Measurements from ENCODE around the gene KIF21A. TPM values are rescaled to one million over a fixed set of nuclear protein-coding genes. Genes with fewer than 3 reads are reported as not detected.

KIF21A gene
- total RNA-seq, 1 donor from 2014 or later = 12.1 TPM

DNA sequence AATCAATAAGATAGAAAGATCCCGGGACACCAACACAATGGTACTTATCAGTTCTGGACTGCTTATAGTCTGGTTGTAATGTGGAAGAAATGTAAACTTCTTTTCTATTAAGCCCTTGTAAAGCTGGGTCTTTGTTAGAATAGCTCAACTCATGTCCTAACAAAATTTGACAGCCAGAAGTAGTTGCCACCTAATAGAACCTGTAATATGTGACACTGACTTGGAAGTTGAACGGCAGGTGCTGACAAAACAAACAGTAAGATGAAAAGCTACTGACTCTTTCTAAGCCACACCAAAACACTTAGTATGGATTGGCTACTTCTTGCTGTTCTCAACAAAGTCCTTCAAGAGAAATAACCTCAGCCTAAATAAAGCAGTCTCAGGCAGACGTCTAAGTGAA, 56.6 kb downstream of the KIF21A start:
- no peak overlapping the region for H3K4me3 ChIP-seq
- TF ChIP-seq, protein P1, sequence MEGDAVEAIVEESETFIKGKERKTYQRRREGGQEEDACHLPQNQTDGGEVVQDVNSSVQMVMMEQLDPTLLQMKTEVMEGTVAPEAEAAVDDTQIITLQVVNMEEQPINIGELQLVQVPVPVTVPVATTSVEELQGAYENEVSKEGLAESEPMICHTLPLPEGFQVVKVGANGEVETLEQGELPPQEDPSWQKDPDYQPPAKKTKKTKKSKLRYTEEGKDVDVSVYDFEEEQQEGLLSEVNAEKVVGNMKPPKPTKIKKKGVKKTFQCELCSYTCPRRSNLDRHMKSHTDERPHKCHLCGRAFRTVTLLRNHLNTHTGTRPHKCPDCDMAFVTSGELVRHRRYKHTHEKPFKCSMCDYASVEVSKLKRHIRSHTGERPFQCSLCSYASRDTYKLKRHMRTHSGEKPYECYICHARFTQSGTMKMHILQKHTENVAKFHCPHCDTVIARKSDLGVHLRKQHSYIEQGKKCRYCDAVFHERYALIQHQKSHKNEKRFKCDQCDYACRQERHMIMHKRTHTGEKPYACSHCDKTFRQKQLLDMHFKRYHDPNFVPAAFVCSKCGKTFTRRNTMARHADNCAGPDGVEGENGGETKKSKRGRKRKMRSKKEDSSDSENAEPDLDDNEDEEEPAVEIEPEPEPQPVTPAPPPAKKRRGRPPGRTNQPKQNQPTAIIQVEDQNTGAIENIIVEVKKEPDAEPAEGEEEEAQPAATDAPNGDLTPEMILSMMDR (IDR thresholded peaks at IDR 0.05) = no peak
- H3K27ac ChIP-seq = no peak overlapping the region
- intact Hi-C loops (cut with DNase I) = no loop called here
- no peaks in the 10 kb centered on the region for H3K27me3 ChIP-seq (ENCODE audit: low read depth)
- H3K4me1 ChIP-seq = no peaks in the 10 kb centered on the region
- no peaks in the 10 kb centered on the region for H3K9me3 ChIP-seq
- DNase-seq = no peak
- ATAC-seq = no peak
- H3K36me3 ChIP-seq = no peaks in the 10 kb centered on the region

DNA sequence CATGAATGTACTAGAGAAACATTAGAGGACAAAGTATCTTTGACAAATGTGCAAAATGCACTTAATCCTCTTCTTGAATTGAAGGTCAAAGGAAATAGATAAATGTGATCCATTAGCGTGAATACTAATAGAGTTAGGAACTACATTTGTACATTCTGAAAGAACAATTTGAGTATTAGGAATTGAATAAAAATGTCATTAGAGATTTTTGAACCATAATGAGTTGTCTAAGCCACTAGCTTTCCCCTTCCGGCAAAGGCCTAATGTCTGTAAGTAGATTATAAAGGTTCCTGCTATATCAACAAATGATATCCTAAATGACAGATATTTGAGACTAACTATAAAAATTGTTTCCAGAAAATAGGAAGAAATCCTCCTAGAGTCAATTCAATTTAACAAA, 59.8 kb downstream of the KIF21A start:
- Histone ChIP-seq H3K4me3 (no peak overlapping the region), H3K4me1 (no peaks in the 10 kb centered on the region), H3K9me3 (no peaks in the 10 kb centered on the region), H3K27ac (no peak overlapping the region), H3K36me3 (no peaks in the 10 kb centered on the region), H3K27me3 (ENCODE audit: low read depth) (no peaks in the 10 kb centered on the region)
- ATAC-seq (no peak), DNase-seq (no peak)
- TF ChIP-seq, protein P1 (IDR thresholded peaks at IDR 0.05) = no peak
- intact Hi-C loops (cut with DNase I) = no loop called here

DNA sequence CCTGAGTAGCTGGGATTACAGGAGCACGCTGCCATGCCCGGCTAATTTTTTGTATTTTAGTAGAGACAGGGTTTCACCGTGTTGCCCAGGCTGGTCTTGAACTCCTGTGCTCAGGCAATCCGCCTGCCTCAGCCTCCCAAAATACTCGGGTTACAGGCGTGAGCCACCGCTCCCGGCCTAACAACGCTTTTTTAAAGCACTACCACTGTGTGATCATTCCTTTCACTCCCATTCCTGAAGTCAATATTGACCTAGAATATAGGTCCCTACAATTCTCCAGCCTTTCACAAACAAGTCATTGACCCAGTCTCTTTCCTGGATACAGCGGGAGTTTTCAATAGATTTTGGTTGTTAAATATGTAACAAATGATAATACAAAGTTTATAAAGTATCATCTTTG, 62.8 kb downstream of the KIF21A start:
- H3K4me3 ChIP-seq = no peak overlapping the region
- H3K36me3 ChIP-seq = no peaks in the 10 kb centered on the region
- DNase-seq (no peak), ATAC-seq (no peak)
- H3K4me1 ChIP-seq = no peaks in the 10 kb centered on the region
- no peaks in the 10 kb centered on the region for H3K9me3 ChIP-seq
- TF ChIP-seq, protein P1 (IDR thresholded peaks at IDR 0.05) = no peak
- intact Hi-C loops (cut with DNase I) = no loop called here
- no peak overlapping the region for H3K27ac ChIP-seq
- H3K27me3 ChIP-seq (ENCODE audit: low read depth) = no peaks in the 10 kb centered on the region

DNA sequence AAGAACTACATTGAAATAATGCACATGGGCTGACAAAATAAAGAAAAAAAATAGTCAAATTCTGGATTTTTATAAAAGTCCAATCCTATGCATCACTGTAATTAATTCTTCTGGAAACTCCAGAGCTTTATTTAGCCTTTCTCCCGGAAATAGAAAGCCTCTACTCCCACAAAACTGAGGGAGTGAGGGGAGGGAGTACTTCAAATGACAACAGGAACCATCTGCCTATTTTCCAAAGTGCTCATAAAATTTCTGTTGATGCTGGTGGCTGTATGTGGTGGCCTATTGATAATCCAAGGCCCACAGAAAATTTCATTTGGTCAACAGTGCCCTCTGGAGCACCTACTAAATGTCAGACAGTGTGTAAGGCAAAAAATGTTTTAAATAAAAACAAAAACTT, 64.6 kb downstream of the KIF21A start:
- ATAC-seq (no peak), DNase-seq (no peak)
- Histone ChIP-seq H3K27ac (no peak overlapping the region), H3K4me1 (no peaks in the 10 kb centered on the region), H3K27me3 (ENCODE audit: low read depth) (no peaks in the 10 kb centered on the region), H3K36me3 (no peaks in the 10 kb centered on the region), H3K9me3 (no peaks in the 10 kb centered on the region), H3K4me3 (no peak overlapping the region)
- TF ChIP-seq, protein P1 (IDR thresholded peaks at IDR 0.05) = no peak
- intact Hi-C loops (cut with DNase I) = no loop called here

DNA sequence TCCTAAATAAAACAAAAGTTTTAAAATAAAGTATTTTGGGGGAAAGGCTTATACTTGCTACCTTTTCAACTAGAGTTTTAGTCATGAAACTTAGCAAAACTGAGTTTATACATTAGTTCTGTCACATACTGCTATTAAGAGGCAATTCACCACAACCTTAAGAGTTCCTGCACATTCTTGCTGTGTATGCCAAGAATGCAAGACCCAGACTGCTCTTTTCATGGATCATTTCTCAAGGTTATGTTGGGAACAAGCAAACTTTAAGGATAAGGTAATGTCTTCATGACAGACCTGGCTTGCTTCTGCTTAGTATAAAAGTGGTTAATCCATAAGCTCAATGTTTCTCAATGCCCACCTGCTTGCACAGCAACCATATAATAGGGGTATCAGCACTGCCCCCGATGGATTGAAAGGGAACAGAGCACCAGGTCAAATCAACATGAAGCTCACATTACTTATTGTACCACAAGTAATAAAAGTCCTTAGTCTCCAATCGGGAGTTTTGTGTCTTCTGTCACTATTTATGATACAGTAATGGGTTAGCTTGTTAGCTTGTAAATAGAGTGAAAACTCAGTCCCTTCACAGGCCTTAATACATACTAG, 67.6 kb downstream of the KIF21A start:
- TF ChIP-seq, protein P1 (IDR thresholded peaks at IDR 0.05) = no peak
- no peaks in the 10 kb centered on the region for H3K9me3 ChIP-seq
- no peaks in the 10 kb centered on the region for H3K4me1 ChIP-seq
- H3K36me3 ChIP-seq = no peaks in the 10 kb centered on the region
- no peaks in the 10 kb centered on the region for H3K27me3 ChIP-seq (ENCODE audit: low read depth)
- ATAC-seq (no peak), DNase-seq (no peak)
- intact Hi-C loops (cut with DNase I) = no loop called here
- H3K27ac ChIP-seq = no peak overlapping the region
- H3K4me3 ChIP-seq = no peak overlapping the region
